Measurements from ENCODE around the gene RBMS3.

RBMS3 gene

GRCh38 chr3:29332195-29332637, 51.3 kb downstream of the RBMS3 start:
- no peak for DNase-seq (ENCODE audit: low spot score)
- in situ Hi-C loops (cut with MboI; ENCODE audit: low pct_unique_long_range_greater_than_20kb, low sequenced_read_pairs, unreplicated experiment), result no loop called here

GRCh38 chr3:29333576-29333975, 52.7 kb downstream of the RBMS3 start:
- in situ Hi-C loops (cut with MboI; ENCODE audit: low pct_unique_long_range_greater_than_20kb, low sequenced_read_pairs, unreplicated experiment), result no loop called here
- DNase-seq (ENCODE audit: low spot score), result no peak

More at GRCh38 chr3:29332195-29332637, 51.3 kb downstream of the RBMS3 start:
- TF ChIP-seq CTCF (IDR thresholded peaks at IDR 0.05; ENCODE audit: extremely low read depth, insufficient read depth, missing control alignments), result no peak

GRCh38 chr3:29334706-29335105, 53.8 kb downstream of the RBMS3 start:
- TF ChIP-seq CTCF (IDR thresholded peaks at IDR 0.05; ENCODE audit: extremely low read depth, insufficient read depth, missing control alignments), result no peak
- in situ Hi-C loops (cut with MboI; ENCODE audit: low pct_unique_long_range_greater_than_20kb, low sequenced_read_pairs, unreplicated experiment), result no loop called here
- no peak for DNase-seq (ENCODE audit: low spot score)

More at GRCh38 chr3:29333576-29333975, 52.7 kb downstream of the RBMS3 start:
- TF ChIP-seq CTCF (IDR thresholded peaks at IDR 0.05; ENCODE audit: extremely low read depth, insufficient read depth, missing control alignments), result no peak

GRCh38 chr3:29335438-29335837, 54.6 kb downstream of the RBMS3 start:
- in situ Hi-C loops (cut with MboI; ENCODE audit: low pct_unique_long_range_greater_than_20kb, low sequenced_read_pairs, unreplicated experiment), result no loop called here
- no peak for DNase-seq (ENCODE audit: low spot score)
- no peak for TF ChIP-seq CTCF (IDR thresholded peaks at IDR 0.05; ENCODE audit: extremely low read depth, insufficient read depth, missing control alignments)

- TF ChIP-seq CTCF (IDR thresholded peaks at IDR 0.05; ENCODE audit: extremely low read depth, insufficient read depth, missing control alignments), result no peak
- in situ Hi-C loops (cut with MboI; ENCODE audit: low pct_unique_long_range_greater_than_20kb, low sequenced_read_pairs, unreplicated experiment), result no loop called here
- DNase-seq (ENCODE audit: low spot score), result no peak
Observed at GRCh38 chr3:29335943-29336342, 55.1 kb downstream of the RBMS3 start.

GRCh38 chr3:29337565-29337964, 56.7 kb downstream of the RBMS3 start:
- in situ Hi-C loops (cut with MboI; ENCODE audit: low pct_unique_long_range_greater_than_20kb, low sequenced_read_pairs, unreplicated experiment), result no loop called here
- no peak for DNase-seq (ENCODE audit: low spot score)
- no peak for TF ChIP-seq CTCF (IDR thresholded peaks at IDR 0.05; ENCODE audit: extremely low read depth, insufficient read depth, missing control alignments)

GRCh38 chr3:29338377-29338776, 57.5 kb downstream of the RBMS3 start:
- no peak for TF ChIP-seq CTCF (IDR thresholded peaks at IDR 0.05; ENCODE audit: extremely low read depth, insufficient read depth, missing control alignments)
- in situ Hi-C loops (cut with MboI; ENCODE audit: low pct_unique_long_range_greater_than_20kb, low sequenced_read_pairs, unreplicated experiment), result no loop called here
- no peak for DNase-seq (ENCODE audit: low spot score)
